Right renal cortex interstitium (tissue), 3 donors: ENCODE data around the gene CNP. TPM values are rescaled to one million over a fixed set of nuclear protein-coding genes. Genes with fewer than 3 reads are reported as not detected.

Experiments
- DNase-seq, 3 donors: peaks; one replicate each; pipeline ENCODE4 v3.0.0-alpha.2; 2013; ENCODE audit warnings: low read depth in 3 of 3, low spot score in 2 of 3
- polyA plus RNA-seq, 3 donors: library from polyadenylated mRNA; unstranded; fragments of 120-200 nt; gene quantifications; one replicate each; pipeline ENCODE4 v1.2.1, GENCODE V29; 2013; ENCODE audit not compliant: insufficient read length in 3 of 3

CNP gene
- polyA plus RNA-seq, 3 donors: 58.1 to 62.3 (median 60.6) TPM

GRCh38 chr17:41941168-41941567 lies 25.4 kb upstream of the CNP start:
- DNase-seq: no peak

DNA sequence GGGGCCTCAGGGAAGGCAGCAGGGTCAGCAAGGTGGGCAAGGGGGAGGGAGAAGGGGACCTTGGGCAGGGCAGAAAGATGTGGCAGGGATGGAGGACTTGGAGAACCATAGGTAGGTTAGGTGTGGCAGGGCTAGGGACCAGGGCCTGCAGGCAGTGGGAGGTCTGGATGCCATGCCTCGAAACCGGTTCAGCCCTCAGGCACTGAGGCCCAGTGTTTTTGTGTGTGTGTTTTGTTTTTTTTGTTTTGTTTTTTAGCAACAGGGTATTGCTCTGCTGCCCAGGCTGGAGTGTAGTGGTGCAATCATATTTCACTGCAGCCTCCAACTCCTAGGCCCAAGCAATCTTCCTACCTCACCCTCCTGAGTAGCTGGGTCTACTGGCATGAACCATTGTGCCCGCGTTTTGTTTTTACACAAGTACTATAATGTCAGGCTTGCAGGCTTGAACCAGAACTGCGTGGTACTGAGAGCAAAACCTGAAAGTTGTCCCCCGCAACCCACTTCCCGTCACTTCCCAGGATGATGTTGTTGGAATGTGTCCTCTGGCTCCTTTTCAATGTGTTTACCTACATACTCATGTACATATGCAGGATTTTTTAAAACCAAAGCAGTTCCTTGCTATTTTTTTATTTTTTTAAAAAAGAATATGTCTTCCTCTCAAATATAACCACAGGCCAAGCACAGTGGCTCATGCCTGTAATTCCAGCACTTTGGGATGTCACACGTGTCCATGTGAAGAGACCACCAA lies 23.8 kb upstream of the CNP start:
- DNase-seq: no peak

DNA sequence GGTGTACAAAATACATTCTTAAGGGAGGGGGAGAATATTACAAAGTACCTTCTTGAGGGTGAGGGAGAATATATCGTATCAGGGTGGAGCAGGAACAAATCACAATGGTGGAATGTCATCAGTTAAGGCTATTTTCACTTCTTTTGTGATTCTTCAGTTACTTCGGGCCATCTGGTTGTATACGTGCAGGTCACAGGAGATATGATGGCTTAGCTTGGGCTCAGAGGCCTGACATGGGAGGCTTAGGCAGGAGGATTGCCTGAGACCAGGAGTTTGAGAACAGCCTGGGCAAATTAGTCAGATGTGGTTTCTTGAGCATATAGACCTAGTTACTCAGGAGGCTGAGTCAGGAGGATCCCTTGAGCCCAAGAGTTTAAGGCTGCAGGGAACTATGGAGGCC lies 23.1 kb upstream of the CNP start:
- DNase-seq: no peak

GRCh38 chr17:41944943-41945342 lies 21.7 kb upstream of the CNP start:
- DNase-seq: no peak

DNA sequence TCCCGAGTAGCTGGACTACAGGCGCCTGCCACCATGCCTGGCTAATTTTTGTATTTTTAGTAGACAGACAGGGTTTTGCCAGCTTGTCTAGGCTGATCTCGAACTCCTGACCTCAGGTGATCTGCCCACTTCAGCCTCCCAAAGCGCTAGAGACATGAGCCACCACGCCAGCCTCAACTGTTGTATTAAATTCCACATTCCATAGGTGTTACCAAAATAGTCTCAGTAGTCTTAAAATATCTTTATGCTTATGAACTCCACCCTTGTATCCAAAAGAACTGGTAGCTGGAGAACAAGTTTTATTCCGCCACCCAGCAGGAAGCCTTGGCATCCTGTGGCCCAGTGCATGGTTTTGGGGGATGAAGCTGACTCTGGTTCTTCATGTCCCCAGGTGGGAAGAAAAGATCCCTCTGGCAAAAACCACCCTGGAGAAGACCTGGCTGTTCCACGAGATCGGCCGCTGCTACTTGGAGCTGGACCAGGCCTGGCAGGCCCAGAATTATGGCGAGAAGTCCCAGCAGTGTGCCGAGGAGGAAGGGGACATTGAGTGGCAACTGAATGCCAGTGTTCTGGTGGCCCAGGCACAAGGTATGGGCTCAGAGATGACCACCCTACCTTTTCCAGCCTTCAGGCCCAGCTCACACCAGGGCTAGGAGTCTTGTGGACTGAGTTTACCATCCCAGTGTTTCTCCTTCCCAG lies 17.7 kb upstream of the CNP start:
- no peak for DNase-seq

- no peak for DNase-seq
Observed at GRCh38 chr17:41956522-41956921, 10.1 kb upstream of the CNP start.

DNA sequence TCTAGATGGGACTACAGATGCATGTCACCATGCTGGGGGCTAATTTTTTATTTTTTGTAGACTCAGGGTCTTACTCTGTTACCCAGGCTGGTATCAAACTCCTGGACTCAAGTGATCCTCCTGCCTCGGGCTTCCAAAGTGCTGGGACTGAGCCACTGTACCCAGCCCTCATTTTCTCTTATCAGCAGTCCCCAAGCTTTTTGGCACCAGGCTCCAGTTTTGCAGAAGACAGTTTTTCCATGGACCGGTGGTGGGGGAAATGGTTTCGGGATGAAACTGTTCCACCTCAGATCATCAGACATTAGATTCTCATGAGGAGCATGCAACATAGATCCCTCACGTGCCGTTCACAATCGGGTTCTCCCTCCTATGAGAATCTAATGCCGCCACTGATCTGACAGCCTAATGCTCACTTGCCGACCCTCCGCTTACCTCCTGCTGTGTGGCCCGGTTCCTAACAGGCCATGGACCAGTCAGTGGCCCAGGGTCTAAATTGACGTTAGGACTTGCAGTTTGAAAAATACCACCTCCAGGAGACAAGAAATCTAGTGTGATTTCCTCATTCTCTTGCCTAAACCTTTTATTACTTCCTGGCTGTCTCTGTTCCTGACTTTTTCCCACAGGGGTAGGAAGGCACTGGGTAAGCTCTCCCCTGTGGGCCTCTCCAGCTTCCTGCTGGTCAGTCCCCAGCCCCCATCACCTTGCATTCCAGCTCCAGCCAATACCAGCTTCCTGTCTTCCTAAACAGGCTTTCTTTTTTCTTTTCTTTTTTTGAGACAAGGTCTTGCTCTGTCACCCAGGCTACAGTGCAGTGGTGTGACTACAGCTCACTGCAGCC lies 9.3 kb upstream of the CNP start:
- no peak for DNase-seq

DNA sequence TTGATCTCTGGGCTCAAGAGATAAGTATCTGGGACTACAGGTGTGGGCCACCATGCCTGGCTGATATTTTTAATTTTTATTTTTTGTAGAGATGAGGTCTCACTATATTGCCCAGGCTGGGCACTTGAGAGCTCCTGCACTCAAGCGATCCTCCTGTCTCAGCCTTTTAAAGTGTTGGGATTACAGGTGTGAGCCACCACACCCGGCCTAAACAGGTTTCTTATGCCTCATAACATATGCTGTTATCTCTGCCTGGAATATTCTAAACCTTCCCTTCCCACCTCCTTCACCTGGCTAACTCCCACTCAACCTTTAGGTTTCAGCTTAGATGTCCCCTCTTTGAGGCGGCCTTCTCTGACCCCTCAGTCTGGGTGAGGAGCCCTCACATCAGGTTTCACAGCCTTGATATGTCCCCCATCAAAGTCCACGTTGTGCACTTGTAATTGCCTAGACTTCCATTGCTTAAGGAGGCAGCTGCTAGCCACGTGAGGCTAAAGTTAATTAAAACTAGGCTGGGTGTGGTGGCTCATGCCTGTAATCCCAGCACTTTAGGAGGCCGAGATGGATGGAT lies 8.6 kb upstream of the CNP start:
- no peak for DNase-seq

- no peak for DNase-seq
Observed at GRCh38 chr17:41959030-41959335, 7.6 kb upstream of the CNP start.

DNA sequence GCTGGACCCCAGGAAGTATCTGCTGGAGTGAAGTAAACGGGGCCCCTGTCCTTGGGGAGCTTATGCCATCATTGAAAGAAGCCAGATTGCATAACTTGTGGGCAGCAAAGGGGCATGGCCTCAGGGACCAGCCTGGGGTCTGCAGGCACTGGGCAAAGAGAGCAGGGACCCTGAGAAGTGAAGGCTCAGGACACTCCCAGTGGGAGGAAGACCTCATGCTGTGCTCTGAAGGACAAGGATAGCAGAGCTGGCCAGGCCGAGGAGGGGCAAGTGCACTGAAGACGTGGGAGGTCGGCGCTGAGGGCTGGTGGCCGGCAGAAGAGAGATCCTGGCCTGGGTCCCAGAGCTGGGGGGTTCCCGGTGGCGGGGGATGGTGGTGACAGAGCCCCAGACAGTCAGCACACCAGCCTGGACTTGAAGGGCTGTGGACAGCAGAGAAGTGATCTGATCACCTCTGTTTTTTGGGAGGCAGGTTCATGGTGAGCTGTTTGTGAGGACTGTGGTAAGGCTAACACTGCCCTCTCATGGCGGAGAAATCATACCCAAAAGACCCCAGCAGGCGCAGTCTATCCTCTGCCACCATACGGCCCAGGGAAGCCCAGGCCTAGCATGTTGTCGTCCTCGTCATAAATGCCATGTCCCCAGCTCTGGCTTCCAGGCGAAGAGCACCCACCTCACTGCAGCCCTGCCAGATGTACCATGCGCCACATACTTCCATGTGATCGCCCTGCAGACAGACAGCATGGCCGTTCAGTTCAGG lies 7.1 kb upstream of the CNP start:
- DNase-seq: no peak

GRCh38 chr17:41962111-41962510 lies 4.5 kb upstream of the CNP start:
- no peak for DNase-seq

GRCh38 chr17:41962768-41963434 lies 3.7 kb upstream of the CNP start:
- DNase-seq: peak in 1 of 3 donors; percentile 41

DNA sequence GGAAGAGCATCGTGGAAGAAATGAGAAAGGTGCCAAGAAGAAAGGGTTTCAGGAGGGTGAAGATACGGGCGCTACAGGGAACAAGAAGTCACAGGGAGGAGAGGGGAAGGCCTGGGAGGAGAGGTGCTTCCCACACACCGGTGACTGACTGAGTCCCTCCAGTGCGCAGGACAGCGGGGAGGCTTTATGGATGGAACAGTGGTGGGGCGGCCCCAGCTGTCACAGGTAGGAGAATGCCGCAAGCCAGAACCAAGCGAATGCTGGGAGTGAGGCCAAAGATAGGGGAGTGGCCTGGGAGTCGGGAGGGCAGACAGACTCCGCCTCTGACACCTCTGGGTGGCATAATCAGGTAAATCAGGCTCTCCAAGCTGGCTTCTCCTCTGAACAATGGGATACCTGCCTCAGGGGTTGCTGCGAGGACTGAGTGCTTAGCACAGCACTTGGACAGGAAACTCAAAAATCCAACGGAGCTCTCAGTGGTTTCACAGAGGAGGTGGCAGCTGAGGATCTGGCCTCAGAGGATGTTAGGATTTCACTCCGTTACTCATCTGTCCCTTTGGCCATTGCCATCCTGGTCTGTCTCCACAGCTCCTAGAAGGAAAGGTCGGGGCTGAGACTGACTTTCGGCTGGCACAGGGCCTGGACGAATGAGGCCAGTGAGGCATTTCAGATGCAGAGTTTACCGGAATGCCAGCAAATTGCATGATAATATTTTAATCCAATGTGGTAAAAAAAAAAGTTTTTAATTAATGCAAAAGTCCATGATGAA lies 717 bp upstream of the CNP start:
- no peak for DNase-seq

DNA sequence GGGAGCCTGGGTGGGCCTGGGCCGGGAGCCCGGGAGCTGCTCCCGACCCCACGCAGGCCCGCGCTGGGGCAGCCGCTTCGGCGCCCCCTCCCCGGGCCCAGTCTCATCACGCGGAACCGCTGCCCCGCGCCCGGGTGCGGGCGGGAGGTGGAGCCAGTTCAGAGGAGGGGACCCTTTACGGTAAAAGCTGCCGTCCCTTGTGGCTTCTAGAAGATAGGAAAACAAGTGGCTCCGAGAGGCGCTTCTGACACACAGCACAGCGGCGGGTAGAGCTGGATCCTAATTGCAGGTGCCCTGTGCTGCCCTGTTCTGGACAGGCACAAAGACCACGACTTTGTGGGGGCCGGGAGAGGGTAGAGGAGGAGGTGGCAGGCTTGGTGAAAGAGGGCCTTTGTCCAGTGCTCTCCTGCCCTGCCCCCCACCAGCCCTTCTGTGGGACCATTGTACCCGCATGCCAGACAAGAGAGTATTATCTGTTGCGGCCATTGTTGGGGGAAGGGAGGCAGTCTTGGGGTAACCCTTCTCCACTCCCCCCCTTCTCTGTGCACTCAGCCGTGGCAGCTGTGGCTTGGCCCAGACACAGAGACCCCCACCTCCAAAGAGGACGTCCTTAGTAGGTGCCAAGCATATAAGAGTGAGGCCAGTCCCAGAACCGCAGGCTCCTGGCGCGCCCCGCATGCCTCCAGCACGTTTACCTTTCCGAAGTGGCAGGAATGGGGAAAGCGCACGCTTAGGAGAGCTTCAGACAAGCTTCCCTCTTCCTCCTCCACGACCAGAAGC lies 736 bp downstream of the CNP start:
- DNase-seq: no peak

GRCh38 chr17:41967921-41968578 lies 1.5 kb downstream of the CNP start:
- no peak for DNase-seq

DNA sequence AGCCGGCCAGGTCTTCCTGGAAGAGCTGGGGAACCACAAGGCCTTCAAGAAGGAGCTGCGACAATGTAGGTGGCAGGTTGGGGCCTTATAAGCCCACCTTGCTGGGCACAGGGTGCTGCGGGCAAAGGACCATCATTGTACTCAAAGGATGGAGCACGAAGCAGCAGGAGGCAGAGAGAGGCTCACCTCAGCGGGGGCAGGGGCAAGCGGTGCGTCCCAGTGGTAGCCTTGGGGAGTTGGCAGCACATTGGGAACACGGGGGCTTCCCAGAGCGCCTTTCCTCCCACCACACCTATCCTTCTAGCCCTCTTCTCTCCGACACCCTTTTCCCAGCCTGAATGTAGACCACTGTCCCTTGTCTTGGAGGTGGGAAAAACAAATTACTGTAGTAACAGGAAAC lies 2.1 kb downstream of the CNP start:
- no peak for DNase-seq

- no peak for DNase-seq
Observed at GRCh38 chr17:41970901-41971331, 4.3 kb downstream of the CNP start.
